HEK293 (cell line): ENCODE results near the gene SLX4.

ENCODE experiments used
- CTCF ChIA-PET: fragments of 350-600 bp; formaldehyde crosslinking; extraction: SDS; loops from one replicate; lab custom pipeline; 2021; ENCODE audit warnings: antibody characterized with exemption; lab: Yijun Ruan, JAX
- POLR2A ChIA-PET: fragments of 300-600 bp; formaldehyde crosslinking; extraction: SDS; loops from one replicate; lab custom pipeline; 2020; ENCODE audit warnings: antibody characterized with exemption, inconsistent platforms; lab: Yijun Ruan, JAX
- H3K27ac ChIP-seq: fragments of 200-500 bp; sonication (Bioruptor generic); 2 replicates; pipeline ENCODE4 v1.5.1; 2014; ENCODE audit warnings: low read depth, low read length, control low read depth, inconsistent platforms; ENCODE audit errors: extremely low read depth
- H3K36me3 ChIP-seq, 2 experiments: fragments of 200-500 bp in 1 of 2; sonication (Bioruptor generic) in 1 of 2; 1 replicate in 1 of 2; 2 replicates in 1 of 2; pipeline ENCODE4 v1.5.1; 2014 to 2017; ENCODE audit warnings: inconsistent platforms in 2 of 2, low read length in 2 of 2; ENCODE audit not compliant: control insufficient read depth in 2 of 2, insufficient read depth in 1 of 2
- H3K4me1 ChIP-seq: fragments of 200-500 bp; sonication (Bioruptor generic); 2 replicates; pipeline ENCODE4 v1.5.1; 2014; ENCODE audit warnings: mild to moderate bottlenecking, low read length, inconsistent platforms; ENCODE audit not compliant: control insufficient read depth, insufficient read depth
- H3K4me3 ChIP-seq: 2 replicates; pipeline ENCODE4 v1.5.1; 2011; ENCODE audit warnings: low read depth, mild to moderate bottlenecking, control low read depth, low read length, moderate library complexity
- H3K9me3 ChIP-seq: fragments of 200-500 bp; sonication (Bioruptor generic); 2 replicates; pipeline ENCODE4 v1.5.1; 2014; ENCODE audit warnings: low read depth, low read length, inconsistent platforms; ENCODE audit not compliant: control insufficient read depth, insufficient read depth
- BCL11B ChIP-seq: fragments of 450-650 bp; formaldehyde crosslinking; IDR thresholded peaks from 2 replicates; pipeline ENCODE4 v1.5.1; 2016; ENCODE audit warnings: low read depth, missing biosample characterization, missing genetic modification characterization
- GLI4 ChIP-seq: fragments of 450-650 bp; formaldehyde crosslinking; IDR thresholded peaks from 2 replicates; pipeline ENCODE4 v1.5.1; 2016; ENCODE audit warnings: missing biosample characterization, missing genetic modification characterization
- KLF10 ChIP-seq: fragments of 450-650 bp; IDR thresholded peaks from 2 replicates; pipeline ENCODE4 v1.5.1; 2018; ENCODE audit warnings: missing biosample characterization, mild to moderate bottlenecking, missing genetic modification characterization
- ZBTB10 ChIP-seq: fragments of 450-650 bp; formaldehyde crosslinking; IDR thresholded peaks from 2 replicates; pipeline ENCODE4 v1.5.1; 2016; ENCODE audit warnings: missing biosample characterization, missing genetic modification characterization
- ZBTB6 ChIP-seq: fragments of 450-650 bp; formaldehyde crosslinking; IDR thresholded peaks from 2 replicates; pipeline ENCODE4 v1.5.1; 2017; ENCODE audit warnings: missing biosample characterization, missing genetic modification characterization
- ZBTB7A ChIP-seq: fragments of 450-650 bp; formaldehyde crosslinking; IDR thresholded peaks from 2 replicates; pipeline ENCODE4 v1.5.1; 2016; ENCODE audit warnings: low read depth, missing biosample characterization, missing genetic modification characterization
- ZNF133 ChIP-seq: fragments of 450-650 bp; formaldehyde crosslinking; IDR thresholded peaks from 2 replicates; pipeline ENCODE4 v1.5.1; 2016; ENCODE audit warnings: missing biosample characterization, missing genetic modification characterization
- ZNF148 ChIP-seq: fragments of 450-650 bp; formaldehyde crosslinking; IDR thresholded peaks from 2 replicates; pipeline ENCODE4 v1.5.0; 2017; ENCODE audit warnings: missing biosample characterization, missing genetic modification characterization, borderline replicate concordance
- ZNF155 ChIP-seq: fragments of 450-650 bp; formaldehyde crosslinking; IDR thresholded peaks from 2 replicates; pipeline ENCODE4 v1.5.1; 2016; ENCODE audit warnings: missing biosample characterization, missing genetic modification characterization
- ZNF16 ChIP-seq: fragments of 450-650 bp; formaldehyde crosslinking; IDR thresholded peaks from 2 replicates; pipeline ENCODE4 v1.5.1; 2016; ENCODE audit warnings: low read depth, missing biosample characterization, missing genetic modification characterization
- ZNF175 ChIP-seq: fragments of 450-650 bp; formaldehyde crosslinking; IDR thresholded peaks from 2 replicates; pipeline ENCODE4 v1.5.1; 2016; ENCODE audit warnings: missing biosample characterization, missing genetic modification characterization
- ZNF18 ChIP-seq: fragments of 450-650 bp; formaldehyde crosslinking; IDR thresholded peaks from 2 replicates; pipeline ENCODE4 v1.5.1; 2016; ENCODE audit warnings: missing biosample characterization, missing genetic modification characterization
- ZNF19 ChIP-seq: fragments of 450-650 bp; formaldehyde crosslinking; IDR thresholded peaks from 2 replicates; pipeline ENCODE4; 2016; ENCODE audit warnings: missing biosample characterization, missing genetic modification characterization, low read depth
- ZNF211 ChIP-seq: fragments of 450-650 bp; formaldehyde crosslinking; IDR thresholded peaks from 2 replicates; pipeline ENCODE4 v1.5.1; 2016; ENCODE audit warnings: low read depth, missing biosample characterization, missing genetic modification characterization
- ZNF366 ChIP-seq: fragments of 450-650 bp; formaldehyde crosslinking; conservative IDR thresholded peaks from 2 replicates; pipeline ENCODE4 v1.5.1; 2016; ENCODE audit warnings: missing biosample characterization, missing genetic modification characterization
- ZNF391 ChIP-seq: fragments of 450-650 bp; formaldehyde crosslinking; IDR thresholded peaks from 2 replicates; pipeline ENCODE4 v1.5.1; 2016; ENCODE audit warnings: low read depth, missing biosample characterization, missing genetic modification characterization, borderline replicate concordance
- ZNF518A ChIP-seq: fragments of 450-650 bp; formaldehyde crosslinking; conservative IDR thresholded peaks from 2 replicates; pipeline ENCODE4 v1.5.1; 2016; ENCODE audit warnings: low read depth, missing biosample characterization, missing genetic modification characterization
- ZNF529 ChIP-seq: fragments of 450-650 bp; formaldehyde crosslinking; IDR thresholded peaks from 2 replicates; pipeline ENCODE4 v1.5.1; 2017; ENCODE audit warnings: missing genetic modification characterization, missing biosample characterization; ENCODE audit not compliant: insufficient replicate concordance
- ZNF623 ChIP-seq: fragments of 450-650 bp; formaldehyde crosslinking; IDR thresholded peaks from 2 replicates; pipeline ENCODE4 v1.5.1; 2016; ENCODE audit warnings: missing biosample characterization, missing genetic modification characterization
- ZNF658 ChIP-seq: fragments of 450-650 bp; formaldehyde crosslinking; IDR thresholded peaks from 2 replicates; pipeline ENCODE4; 2016; ENCODE audit warnings: missing biosample characterization, missing genetic modification characterization
- ZNF792 ChIP-seq: fragments of 450-650 bp; formaldehyde crosslinking; IDR thresholded peaks from 2 replicates; pipeline ENCODE4 v1.5.1; 2016; ENCODE audit warnings: missing biosample characterization, missing genetic modification characterization
- ZNF837 ChIP-seq: fragments of 450-650 bp; formaldehyde crosslinking; IDR thresholded peaks from 2 replicates; pipeline ENCODE4 v1.5.1; 2016; ENCODE audit warnings: missing biosample characterization, missing genetic modification characterization

Gene SLX4

GRCh38 chr16:3554351-3554928 is 57.0 kb downstream of the SLX4 start (continued):
- TF ChIP-seq ZBTB10, result no peak
- no peak for TF ChIP-seq ZNF175
- TF ChIP-seq ZNF366, result no peak

- TF ChIP-seq ZNF133 (tag by site-specific recombination) (no peak), ZNF391 (no peak), BCL11B (tag by site-specific recombination) (no peak), GLI4 (no peak), KLF10 (tag by site-specific recombination) (no peak), ZNF16 (no peak), ZNF658 (tag by site-specific recombination) (no peak), ZNF623 (tag by site-specific recombination) (no peak), ZNF211 (tag by site-specific recombination) (no peak), ZNF518A (tag by site-specific recombination) (no peak), ZBTB6 (tag by site-specific recombination) (no peak), ZNF792 (no peak), ZNF148 (no peak), ZNF837 (tag by site-specific recombination) (no peak), ZBTB7A (tag by site-specific recombination) (no peak), ZNF18 (tag by site-specific recombination) (no peak), ZNF529 (tag by site-specific recombination) (no peak), ZNF155 (tag by site-specific recombination) (no peak), ZNF19 (tag by site-specific recombination) (no peak)
- H3K36me3 ChIP-seq, result no peaks in the 10 kb centered on the region
- H3K4me3 ChIP-seq, result no peak overlapping the region
- POLR2A ChIA-PET, result no interaction called here
- CTCF ChIA-PET, result interaction anchor here (0.6 kb wide), 1 partner anchor 580 kb away, joined by 3 read pairs; no protein-coding TSS in a partner anchor
- no peak overlapping the region for H3K27ac ChIP-seq
- H3K4me1 ChIP-seq, result no peaks in the 10 kb centered on the region
- no peaks in the 10 kb centered on the region for H3K9me3 ChIP-seq
These were observed 58.1 kb downstream of the SLX4 start for GRCh38 chr16:3553138-3553923.
